CD14-positive monocyte (primary cell): ENCODE data around the gene STARD10. TPM values are rescaled to one million over a fixed set of nuclear protein-coding genes. Genes with fewer than 3 reads are reported as not detected.

ENCODE experiments used
- DNase-seq, 3 donors: peaks; one replicate each; pipeline ENCODE4 v3.0.0-alpha.2; 2011 to 2022
- H2AFZ ChIP-seq: 2 replicates; pipeline ENCODE4 v1.6.0; 2012; ENCODE audit warnings: mild to moderate bottlenecking, low read depth, low read length, inconsistent platforms; ENCODE audit not compliant: insufficient read depth, poor library complexity, severe bottlenecking
- H3K27ac ChIP-seq, 2 donors: 1 replicate in 1 of 2; 2 replicates in 1 of 2; pipeline ENCODE4 v1.5.1; 2012 to 2013; ENCODE audit warnings: low read length in 2 of 2, control low read depth in 1 of 2, inconsistent platforms in 1 of 2, low read depth in 1 of 2, mild to moderate bottlenecking in 1 of 2
- H3K27me3 ChIP-seq, 2 donors: one replicate each; pipeline versions ENCODE4 v1.6.0 to v1.6.1; 2011 to 2013; ENCODE audit warnings: low read length in 2 of 2; ENCODE audit not compliant: control insufficient read depth in 2 of 2, insufficient read depth in 2 of 2
- H3K36me3 ChIP-seq, 2 donors: replicated peaks in 1 of 2; 1 replicate in 1 of 2; 2 replicates in 1 of 2; pipeline versions ENCODE4 v1.5.1 to v1.6.1; 2012 to 2013; ENCODE audit warnings: low read length in 2 of 2, control low read depth in 1 of 2, inconsistent platforms in 1 of 2, mild to moderate bottlenecking in 1 of 2; ENCODE audit not compliant: insufficient read depth in 2 of 2, control insufficient read depth in 1 of 2
- H3K4me1 ChIP-seq, 2 donors: 1 replicate in 1 of 2; 2 replicates in 1 of 2; pipeline versions ENCODE4 v1.5.1 to v1.6.1; 2012 to 2013; ENCODE audit warnings: low read length in 2 of 2, control low read depth in 1 of 2, inconsistent platforms in 1 of 2, mild to moderate bottlenecking in 1 of 2, moderate library complexity in 1 of 2; ENCODE audit not compliant: insufficient read depth in 2 of 2, control insufficient read depth in 1 of 2
- H3K4me2 ChIP-seq: replicated peaks from 2 replicates; pipeline ENCODE3; 2012; ENCODE audit warnings: low read length, moderate library complexity, mild to moderate bottlenecking; ENCODE audit not compliant: poor library complexity, severe bottlenecking; ENCODE audit errors: extremely low read depth
- H3K4me3 ChIP-seq, 3 experiments: fragments of 200-600 bp in 1 of 3; sonication (generic) in 1 of 3; replicated peaks in 1 of 3; 1 replicate in 2 of 3; 2 replicates in 1 of 3; pipeline ENCODE4 v1.5.1; 2011 to 2013; ENCODE audit warnings: low read length in 3 of 3, mild to moderate bottlenecking in 3 of 3, control low read depth in 2 of 3, low read depth in 2 of 3, inconsistent platforms in 1 of 3, moderate library complexity in 1 of 3
- H3K79me2 ChIP-seq: 2 replicates; pipeline ENCODE4 v1.6.0; 2012; ENCODE audit warnings: mild to moderate bottlenecking, control low read depth, inconsistent platforms, low read length, moderate library complexity; ENCODE audit not compliant: insufficient read depth
- H3K9ac ChIP-seq: 2 replicates; pipeline ENCODE4 v1.6.0; 2017; ENCODE audit warnings: low read length, mild to moderate bottlenecking; ENCODE audit not compliant: insufficient read depth, poor library complexity, severe bottlenecking
- H3K9me3 ChIP-seq, 2 donors: replicated peaks in 1 of 2; 1 replicate in 1 of 2; 2 replicates in 1 of 2; pipeline versions ENCODE4 v1.5.1 to v1.6.1; 2012 to 2013; ENCODE audit warnings: low read length in 2 of 2, control low read depth in 1 of 2; ENCODE audit not compliant: control insufficient read depth in 1 of 2, insufficient read depth in 1 of 2
- H4K20me1 ChIP-seq: 2 replicates; pipeline ENCODE4 v1.6.0; 2012; ENCODE audit warnings: mild to moderate bottlenecking, low read length, control low read depth, moderate library complexity; ENCODE audit not compliant: insufficient read depth
- H3K27ac Mint-ChIP-seq, 7 donors: one replicate each; pipeline ENCODE4 v1.8.0; 2020; ENCODE audit warnings: mild to moderate bottlenecking in 7 of 7, mixed read lengths in 7 of 7, moderate library complexity in 6 of 7, inconsistent platforms in 2 of 7
- H3K27me3 Mint-ChIP-seq, 3 donors: one replicate each; pipeline ENCODE4 v1.8.0; 2021 to 2022; ENCODE audit warnings: low read depth in 3 of 3, mild to moderate bottlenecking in 3 of 3, mixed read lengths in 3 of 3, moderate library complexity in 3 of 3, inconsistent platforms in 1 of 3
- H3K36me3 Mint-ChIP-seq, 2 donors: one replicate each; pipeline ENCODE4 v1.8.0; 2020; ENCODE audit warnings: mixed read lengths in 2 of 2, inconsistent platforms in 1 of 2, mild to moderate bottlenecking in 1 of 2
- H3K4me1 Mint-ChIP-seq: one replicate; pipeline ENCODE4 v1.8.0; 2020; ENCODE audit warnings: mild to moderate bottlenecking, mixed read lengths
- H3K4me3 Mint-ChIP-seq, 2 donors: one replicate each; pipeline ENCODE4 v1.8.0; 2020; ENCODE audit warnings: mild to moderate bottlenecking in 2 of 2, mixed read lengths in 2 of 2, moderate library complexity in 1 of 2
- H3K9me3 Mint-ChIP-seq, 7 donors: one replicate each; pipeline ENCODE4 v1.8.0; 2020 to 2022; ENCODE audit warnings: mixed read lengths in 7 of 7, mild to moderate bottlenecking in 6 of 7, moderate library complexity in 6 of 7, inconsistent platforms in 2 of 7
- WGBS: methylation state at CpG from one replicate; pipeline ENCODE4 v1.1.5; 2013; ENCODE audit warnings: missing lambda C conversion rate; ENCODE audit not compliant: insufficient coverage; 5-methylcytosine and 5-hydroxymethylcytosine counted together
- intact Hi-C, 2 donors: fragments of 100-400 bp; cut with micrococcal nuclease; formaldehyde crosslinking; loops; one replicate each; pipeline versions ENCODE4 v1.15.0 to v1.15.1; 2023
- polyA plus RNA-seq, 3 donors: library from polyadenylated mRNA; depleted of rRNA in 1 of 3; unstranded in 2 of 3; stranded (reverse) in 1 of 3; fragments of 300-500 nt in 2 of 3; fragments of >200 nt in 1 of 3; fragmentation: Illumina TruSeq in 2 of 3; gene quantifications; 1 replicate in 2 of 3; 2 replicates in 1 of 3; pipeline ENCODE4 v1.2.3, GENCODE V29; 2012 to 2021
- TF ChIP-seq, protein P1 (sequence below): fragments of 200-600 bp; IDR thresholded peaks from one replicate; pipeline ENCODE4 v1.8.0; 2022; ENCODE audit warnings: antibody characterized with exemption, mild to moderate bottlenecking

STARD10 gene
- polyA plus RNA-seq, 3 donors: 13.6 to 18.7 (median 15.4) TPM

DNA sequence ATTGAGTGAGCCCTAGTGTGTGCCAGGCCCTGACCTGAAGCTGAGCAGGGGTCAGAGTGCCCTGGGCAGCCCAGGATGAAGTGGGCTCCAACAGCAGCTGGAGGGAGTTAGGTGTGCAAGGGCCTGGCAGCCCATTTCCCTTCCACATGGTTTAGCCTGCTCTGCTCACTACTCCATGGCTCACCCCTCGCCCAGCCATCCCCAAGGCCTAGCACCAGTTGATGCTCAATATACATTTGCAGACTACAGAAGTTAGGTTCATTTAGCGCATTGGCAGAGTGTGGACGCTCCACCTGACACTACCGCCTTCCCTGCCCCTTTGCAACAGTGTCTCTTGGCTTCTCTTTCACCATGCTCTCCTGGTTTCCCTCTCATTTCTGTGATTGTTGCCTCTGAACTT, 24.1 kb upstream of the STARD10 start:
- peaks cover 42 to 63% of the 10 kb centered on the region in 2 donors for H3K36me3 Mint-ChIP-seq
- 95% methylated on average over 4 of the region's 4 CpGs for WGBS
- Histone ChIP-seq H3K4me3 (no peak overlapping the region), H3K27ac (peak overlapping the region in 1 of 2 donors; percentile 55), H3K4me1 (peaks cover 27 to 63% of the 10 kb centered on the region in 2 donors), H3K9me3 (no peaks in the 10 kb centered on the region), H3K9ac (no peak overlapping the region), H3K27me3 (no peaks in the 10 kb centered on the region), H3K36me3 (peaks cover 56 to 58% of the 10 kb centered on the region in 2 donors), H2AFZ (no peak overlapping the region), H3K79me2 (peaks cover 92% of the 10 kb centered on the region), H4K20me1 (peaks cover 78% of the 10 kb centered on the region), H3K4me2 (no peak overlapping the region)
- no peak for DNase-seq
- H3K9me3 Mint-ChIP-seq: peaks cover 0 to 2% (median 0%) of the 10 kb centered on the region in 7 donors
- peaks cover 52% of the 10 kb centered on the region for H3K4me1 Mint-ChIP-seq
- intact Hi-C loops: no loop called here
- peaks cover 0 to 5% (median 3%) of the 10 kb centered on the region in 3 donors for H3K27me3 Mint-ChIP-seq
- peak overlapping the region in 5 of 7 donors; percentile 28 to 83 (median 73) for H3K27ac Mint-ChIP-seq
- TF ChIP-seq, protein P1, sequence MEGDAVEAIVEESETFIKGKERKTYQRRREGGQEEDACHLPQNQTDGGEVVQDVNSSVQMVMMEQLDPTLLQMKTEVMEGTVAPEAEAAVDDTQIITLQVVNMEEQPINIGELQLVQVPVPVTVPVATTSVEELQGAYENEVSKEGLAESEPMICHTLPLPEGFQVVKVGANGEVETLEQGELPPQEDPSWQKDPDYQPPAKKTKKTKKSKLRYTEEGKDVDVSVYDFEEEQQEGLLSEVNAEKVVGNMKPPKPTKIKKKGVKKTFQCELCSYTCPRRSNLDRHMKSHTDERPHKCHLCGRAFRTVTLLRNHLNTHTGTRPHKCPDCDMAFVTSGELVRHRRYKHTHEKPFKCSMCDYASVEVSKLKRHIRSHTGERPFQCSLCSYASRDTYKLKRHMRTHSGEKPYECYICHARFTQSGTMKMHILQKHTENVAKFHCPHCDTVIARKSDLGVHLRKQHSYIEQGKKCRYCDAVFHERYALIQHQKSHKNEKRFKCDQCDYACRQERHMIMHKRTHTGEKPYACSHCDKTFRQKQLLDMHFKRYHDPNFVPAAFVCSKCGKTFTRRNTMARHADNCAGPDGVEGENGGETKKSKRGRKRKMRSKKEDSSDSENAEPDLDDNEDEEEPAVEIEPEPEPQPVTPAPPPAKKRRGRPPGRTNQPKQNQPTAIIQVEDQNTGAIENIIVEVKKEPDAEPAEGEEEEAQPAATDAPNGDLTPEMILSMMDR: no peak
- H3K4me3 Mint-ChIP-seq: no peak overlapping the region

DNA sequence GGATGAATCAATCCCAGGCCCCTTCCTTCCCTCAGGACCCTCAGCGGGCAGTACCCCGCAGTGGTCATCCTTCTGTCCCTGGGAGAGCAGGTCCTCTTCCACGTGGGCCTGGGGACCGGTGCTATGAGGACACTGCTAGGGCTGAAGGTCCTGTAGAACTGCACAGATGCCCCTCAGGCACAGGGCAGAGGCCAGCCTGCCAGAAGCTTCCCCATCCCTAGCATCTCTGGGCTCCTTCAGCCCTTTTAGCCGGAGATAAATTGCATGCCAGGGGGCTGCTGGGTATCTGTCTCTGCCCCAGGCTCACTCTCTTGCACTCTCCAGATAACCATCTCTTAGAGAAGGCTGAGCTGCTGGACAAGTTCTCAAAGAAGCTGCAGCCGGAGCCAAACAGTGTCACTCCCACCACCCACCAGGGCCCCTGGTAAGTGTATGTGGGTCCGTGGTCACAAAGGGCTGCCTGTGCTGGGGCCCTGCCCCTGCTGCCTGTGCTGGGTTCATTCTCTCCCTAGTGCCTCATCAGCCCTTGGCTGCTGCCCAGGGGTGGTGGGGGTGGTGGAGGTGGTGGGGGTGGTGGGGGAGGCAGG, 22.6 kb upstream of the STARD10 start:
- Histone ChIP-seq H3K79me2 (peaks cover 98% of the 10 kb centered on the region), H2AFZ (no peak overlapping the region), H3K4me1 (peaks cover 28 to 65% of the 10 kb centered on the region in 2 donors), H3K36me3 (peaks cover 46 to 47% of the 10 kb centered on the region in 2 donors), H4K20me1 (peaks cover 69% of the 10 kb centered on the region), H3K9me3 (no peaks in the 10 kb centered on the region), H3K27ac (peak overlapping the region; percentile 98), H3K9ac (peak overlapping the region; percentile 94), H3K4me2 (peak overlapping the region; percentile 100), H3K4me3 (peak overlapping the region; percentile 73 to 100 (median 99)), H3K27me3 (no peaks in the 10 kb centered on the region)
- intact Hi-C loops: no loop called here
- DNase-seq: no peak
- TF ChIP-seq, protein P1: no peak
- H3K27me3 Mint-ChIP-seq: peaks cover 0 to 5% (median 3%) of the 10 kb centered on the region in 3 donors
- H3K36me3 Mint-ChIP-seq: peaks cover 44 to 62% of the 10 kb centered on the region in 2 donors
- H3K9me3 Mint-ChIP-seq: peaks cover 0 to 2% (median 0%) of the 10 kb centered on the region in 7 donors
- H3K4me1 Mint-ChIP-seq: peaks cover 61% of the 10 kb centered on the region
- H3K27ac Mint-ChIP-seq: peak overlapping the region; percentile 98 to 99 (median 99)
- 4% methylated on average over 4 of the region's 7 CpGs for WGBS
- H3K4me3 Mint-ChIP-seq: peak overlapping the region; percentile 96 to 97
